HTERT RPE-1 (cell line): ENCODE results near the gene PKP4.
"Not testable (repeated sequence)": the region's sequence is repeated elsewhere in the genome, so short reads cannot be mapped to it uniquely, and the experiment has no call there.

Experiments
- in situ Hi-C: fragments of 300-500 bp; cut with MboI; formaldehyde crosslinking; loops from 4 replicates; pipeline ENCODE4 v1.14.3; 2020; ENCODE audit warnings: low sequenced_read_pairs

PKP4 gene

DNA sequence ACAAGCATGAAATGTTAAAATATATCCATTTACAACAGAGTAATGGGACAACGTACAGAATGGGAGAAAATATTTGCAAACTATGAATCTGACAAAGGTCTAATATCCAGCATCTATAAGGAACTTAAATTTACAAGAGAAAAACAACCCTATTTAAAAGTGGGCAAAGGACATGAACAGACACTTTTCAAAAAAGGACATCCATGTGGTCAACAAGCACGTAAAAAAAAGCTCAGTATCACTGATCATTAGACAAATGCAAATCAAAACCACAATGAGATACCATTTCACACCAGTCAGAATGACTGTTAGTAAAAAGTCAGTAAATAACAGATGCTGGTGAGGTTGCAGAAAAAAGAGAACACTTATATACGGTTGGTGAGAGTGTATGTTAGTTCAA, 16.1 kb downstream of the PKP4 start:
- in situ Hi-C loops: not testable (repeated sequence)

DNA sequence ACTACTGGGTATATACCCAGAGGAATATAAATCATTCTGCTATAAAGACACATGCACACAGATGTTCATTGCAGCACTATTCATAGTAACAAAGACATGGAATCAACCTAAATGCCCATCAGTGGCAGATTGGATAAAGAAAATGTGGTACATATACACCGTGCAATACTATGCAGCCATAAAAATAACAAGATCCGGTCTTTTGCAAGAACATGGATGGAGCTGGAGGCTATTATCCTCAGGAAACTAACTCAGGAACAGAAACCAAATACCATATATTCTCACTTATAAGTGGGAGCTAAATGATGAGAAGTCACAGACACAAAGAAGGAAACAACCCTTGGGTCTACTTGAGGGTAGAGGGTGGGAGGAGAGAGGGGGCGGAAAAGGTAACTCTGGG, 16.5 kb downstream of the PKP4 start:
- in situ Hi-C loops: not testable (repeated sequence)

DNA sequence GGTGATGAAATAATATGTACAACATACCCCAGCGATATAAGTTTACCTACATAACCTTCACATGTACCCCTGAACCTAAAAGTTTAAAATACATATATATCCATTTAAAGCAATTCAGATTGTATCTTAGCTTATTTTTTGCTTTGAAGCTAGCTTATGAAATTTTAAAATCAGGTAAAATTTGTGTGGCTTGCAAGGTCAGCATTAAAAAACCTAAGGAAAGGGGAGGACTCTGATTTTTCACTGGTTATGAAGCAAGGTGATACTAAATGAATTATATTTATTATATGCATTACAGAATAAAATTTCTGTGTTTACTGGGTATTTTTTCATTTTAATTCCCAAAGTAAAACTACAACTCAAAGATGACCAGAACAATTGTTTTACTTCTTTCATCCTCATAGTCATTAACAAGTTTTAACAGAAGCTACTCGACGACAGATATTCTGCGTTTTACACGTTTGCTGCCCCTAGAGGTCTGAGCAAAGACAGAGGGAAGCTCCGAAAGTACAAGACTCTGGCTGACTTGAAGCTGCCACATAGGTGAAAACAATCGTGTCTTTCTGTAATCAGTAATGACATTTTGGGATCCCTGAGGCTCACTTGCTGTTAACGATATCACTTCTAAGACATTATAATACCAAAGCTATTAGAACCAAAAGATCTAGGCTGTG, 17.1 kb downstream of the PKP4 start:
- in situ Hi-C loops: no loop called here

DNA sequence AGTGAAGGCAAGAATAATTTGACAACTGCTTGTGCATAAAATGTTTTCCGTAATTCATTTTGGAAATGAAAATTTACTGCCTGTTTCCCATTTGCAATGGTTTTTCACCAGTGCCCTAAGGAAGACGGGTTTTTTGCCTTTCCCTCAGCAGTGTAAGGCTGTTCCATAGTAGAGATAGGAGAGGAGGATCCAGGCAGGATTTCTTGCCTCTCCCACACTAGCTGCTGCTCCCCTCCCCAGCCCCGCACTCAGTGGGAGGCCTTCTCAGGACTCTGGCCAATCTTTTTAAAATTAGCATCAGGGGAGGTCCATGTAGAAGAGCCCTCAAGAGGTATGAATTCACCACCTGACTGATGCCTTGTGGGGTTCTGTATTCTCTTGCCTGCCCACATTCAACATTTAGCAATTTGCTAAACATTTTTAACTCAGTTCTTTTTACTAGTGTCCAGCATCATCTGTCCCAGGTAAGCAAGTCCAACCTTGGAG, 17.8 kb downstream of the PKP4 start:
- in situ Hi-C loops: not testable (repeated sequence)

DNA sequence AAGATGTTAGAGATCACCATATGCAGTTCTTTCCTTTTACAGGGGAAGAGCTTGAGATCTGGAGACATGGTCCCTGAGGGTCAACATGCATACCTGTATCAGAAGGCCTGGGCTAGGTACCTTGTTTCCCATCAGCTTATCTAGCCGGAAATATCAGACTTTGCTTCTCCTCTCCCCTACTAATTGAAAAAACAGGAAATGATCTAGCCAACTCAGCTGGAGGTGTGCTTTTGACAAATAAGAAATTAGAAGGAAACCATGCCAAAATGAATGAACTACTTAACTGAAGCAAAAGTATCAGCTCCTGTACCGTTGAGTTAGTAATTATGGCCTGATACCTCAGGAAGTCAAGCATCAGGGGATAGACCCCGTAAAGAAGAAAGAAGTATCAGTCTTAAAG, 20.4 kb downstream of the PKP4 start:
- in situ Hi-C loops: no loop called here

DNA sequence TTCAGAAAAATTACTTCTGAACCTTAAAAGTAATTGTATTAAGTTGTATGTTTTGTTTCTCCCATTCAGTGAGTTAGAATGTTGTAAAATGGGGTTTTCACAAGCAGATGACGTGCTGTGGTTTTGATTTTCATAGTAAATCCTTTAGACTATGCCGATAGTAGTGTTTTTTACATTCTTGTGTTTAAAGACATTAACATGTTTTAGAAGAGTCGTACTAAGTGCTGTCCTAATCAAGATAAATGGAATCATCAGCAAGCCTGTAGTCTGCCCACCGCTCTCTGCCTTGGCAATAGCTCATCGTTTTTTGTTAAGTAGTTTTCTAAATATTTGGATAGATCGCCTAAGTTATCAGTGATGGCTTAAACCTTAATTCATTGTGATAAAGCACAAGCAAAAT, 21.5 kb downstream of the PKP4 start:
- in situ Hi-C loops: no loop called here

DNA sequence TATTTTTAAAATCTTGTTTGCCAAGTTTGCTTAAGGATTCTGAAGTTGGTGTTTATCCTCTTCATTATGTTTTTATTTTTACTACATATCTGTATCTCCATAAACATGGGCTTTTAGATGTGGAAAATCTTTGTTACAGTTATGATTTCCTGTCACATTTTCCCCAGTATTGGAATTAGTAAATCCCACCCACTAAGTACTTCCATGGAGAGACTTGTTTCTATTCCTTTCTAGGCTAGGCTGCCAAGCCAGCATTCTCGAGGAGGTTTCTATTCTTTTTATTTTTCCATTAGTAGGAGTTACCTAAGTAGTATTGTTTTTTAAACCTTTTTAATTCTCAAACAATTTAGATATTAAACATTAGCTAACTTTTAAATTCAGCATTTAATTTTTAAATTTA, 22.1 kb downstream of the PKP4 start:
- in situ Hi-C loops: no loop called here

DNA sequence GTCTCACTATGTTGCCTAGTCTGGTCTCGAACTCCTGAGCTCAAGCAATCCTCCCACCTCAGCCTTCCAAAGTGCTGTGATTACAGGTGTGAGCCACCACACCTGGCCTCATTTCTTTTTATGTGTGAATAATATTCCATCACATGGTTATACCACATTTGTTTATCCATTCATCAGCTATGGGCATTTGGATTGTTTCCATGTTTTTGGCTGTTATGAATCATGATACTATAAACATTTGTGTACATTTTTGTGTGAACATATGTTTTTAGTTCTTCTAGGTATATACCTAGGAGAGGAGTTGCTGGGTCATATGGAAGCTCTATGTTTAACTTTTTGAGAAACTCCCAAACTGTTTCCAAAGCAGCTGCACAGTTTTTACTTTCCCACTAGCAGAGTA, 24.4 kb downstream of the PKP4 start:
- in situ Hi-C loops: no loop called here

DNA sequence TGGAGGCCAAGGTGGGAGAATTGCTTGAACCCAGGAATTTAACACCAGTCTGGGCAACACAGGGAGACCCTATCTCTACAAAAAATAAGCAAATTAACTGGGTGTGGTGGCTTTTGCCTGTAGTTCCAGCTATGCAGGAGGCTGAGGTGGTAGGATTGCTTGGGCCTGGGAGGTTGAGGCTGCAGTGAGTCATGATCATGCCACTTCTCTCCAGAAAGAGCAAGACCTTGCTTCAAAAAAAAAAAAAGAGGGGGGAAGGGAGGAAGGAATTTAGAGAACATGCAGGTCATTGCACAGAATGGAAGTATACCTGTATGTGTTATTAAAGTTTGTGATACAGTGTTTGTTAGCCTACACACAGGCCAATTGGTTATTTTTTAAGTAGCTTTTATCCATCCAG, 25.8 kb downstream of the PKP4 start:
- in situ Hi-C loops: no loop called here

DNA sequence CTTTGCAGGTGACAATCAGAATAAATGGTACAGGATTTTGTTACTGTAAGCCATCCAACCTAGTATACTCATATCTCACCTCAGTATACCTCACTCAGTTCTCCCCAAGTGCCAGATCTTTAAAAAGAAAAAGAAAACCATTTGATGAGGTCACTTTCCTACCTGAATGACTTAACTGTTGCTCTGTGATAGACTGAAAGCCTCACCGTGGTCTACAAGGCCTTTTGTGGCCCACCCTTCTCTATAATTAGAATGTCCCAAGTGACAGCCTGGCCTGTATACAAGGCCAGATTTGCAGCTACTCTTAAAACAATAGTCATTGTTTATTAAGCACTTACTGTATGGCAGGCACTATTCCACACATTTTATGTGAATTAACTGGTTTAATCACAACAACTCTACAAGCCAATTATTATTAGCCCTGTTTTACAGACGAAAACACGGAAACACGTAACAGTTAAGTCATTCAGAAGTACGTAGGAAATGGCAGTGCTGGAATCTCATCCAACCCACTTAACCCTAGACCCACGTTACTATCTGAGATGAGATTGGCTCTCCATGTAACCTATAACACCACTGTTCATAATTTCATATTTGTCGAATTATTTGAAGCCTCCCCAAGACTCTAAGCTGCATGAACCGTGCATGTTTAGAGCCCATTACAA, 28.3 kb downstream of the PKP4 start:
- in situ Hi-C loops: no loop called here

DNA sequence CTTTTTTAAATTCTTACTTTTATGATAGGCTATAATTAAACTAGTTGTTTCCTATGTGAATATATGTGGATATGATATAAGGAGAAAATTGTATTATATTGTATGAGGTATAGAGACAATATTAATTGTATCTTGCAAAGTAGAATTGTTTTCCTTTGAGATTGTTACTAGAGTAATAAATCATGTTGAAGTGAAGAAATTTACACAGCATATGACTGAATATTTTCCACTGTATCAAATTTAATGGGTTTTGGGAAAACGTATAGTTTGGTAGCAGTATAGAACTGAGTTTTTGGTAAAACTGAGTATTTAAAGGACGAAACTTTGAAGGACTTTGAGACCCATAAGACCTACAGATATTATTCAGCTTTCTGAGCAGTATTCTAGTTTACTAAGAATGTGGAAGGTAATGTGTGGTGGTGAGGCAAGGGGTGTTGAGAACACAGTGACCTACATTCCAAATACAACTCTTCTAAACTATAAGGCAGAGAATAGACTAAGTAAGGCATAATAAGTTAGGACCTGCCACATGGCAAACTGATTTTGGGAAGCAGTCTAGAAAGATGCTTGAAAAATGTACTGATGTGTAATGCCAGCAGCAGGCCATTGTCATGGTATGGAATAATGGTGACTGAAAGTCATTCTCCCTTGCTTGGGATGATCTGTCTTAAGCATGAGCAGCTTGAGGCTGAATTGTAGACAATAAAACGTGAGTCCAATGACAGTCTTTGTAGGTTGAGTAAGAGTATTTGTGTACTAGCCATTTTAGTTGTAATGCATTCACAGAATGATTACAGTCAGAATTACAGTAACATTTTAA, 29.6 kb downstream of the PKP4 start:
- in situ Hi-C loops: no loop called here

DNA sequence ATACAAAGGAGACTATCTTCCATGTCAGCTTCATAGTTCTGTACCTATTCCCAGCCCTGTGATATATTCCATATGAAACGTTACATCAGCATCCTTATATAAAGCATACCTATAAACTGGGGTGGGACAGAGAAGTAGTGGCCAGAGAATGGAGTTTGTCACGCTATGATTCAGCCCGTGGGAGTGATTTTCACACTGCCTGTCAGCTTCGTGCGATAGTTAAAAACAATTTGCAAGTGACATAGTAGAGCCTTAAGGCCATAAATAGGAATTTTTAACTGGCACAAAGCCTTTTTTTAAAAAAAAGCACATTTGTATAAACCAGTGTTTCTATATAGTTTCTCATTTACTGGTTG, 30.2 kb downstream of the PKP4 start:
- in situ Hi-C loops: no loop called here

DNA sequence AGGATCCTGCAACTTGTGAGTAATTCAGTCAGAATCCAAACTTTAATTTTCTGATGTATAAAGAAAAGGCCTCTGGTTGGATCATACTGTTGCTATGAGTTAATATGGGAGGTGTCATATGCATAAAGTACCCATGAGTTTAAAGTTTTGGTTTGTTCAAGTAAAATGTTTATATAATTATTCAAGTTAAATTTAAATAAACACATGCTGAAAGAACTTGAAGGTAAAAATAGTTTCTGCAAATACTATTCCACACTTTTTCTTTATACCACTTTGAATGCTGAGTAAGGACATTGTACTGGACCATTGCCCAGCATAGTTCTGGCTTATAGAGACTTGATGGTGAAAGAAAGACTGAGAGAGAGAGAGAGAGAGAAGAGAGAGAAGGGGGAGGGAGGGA, 30.7 kb downstream of the PKP4 start:
- in situ Hi-C loops: no loop called here

DNA sequence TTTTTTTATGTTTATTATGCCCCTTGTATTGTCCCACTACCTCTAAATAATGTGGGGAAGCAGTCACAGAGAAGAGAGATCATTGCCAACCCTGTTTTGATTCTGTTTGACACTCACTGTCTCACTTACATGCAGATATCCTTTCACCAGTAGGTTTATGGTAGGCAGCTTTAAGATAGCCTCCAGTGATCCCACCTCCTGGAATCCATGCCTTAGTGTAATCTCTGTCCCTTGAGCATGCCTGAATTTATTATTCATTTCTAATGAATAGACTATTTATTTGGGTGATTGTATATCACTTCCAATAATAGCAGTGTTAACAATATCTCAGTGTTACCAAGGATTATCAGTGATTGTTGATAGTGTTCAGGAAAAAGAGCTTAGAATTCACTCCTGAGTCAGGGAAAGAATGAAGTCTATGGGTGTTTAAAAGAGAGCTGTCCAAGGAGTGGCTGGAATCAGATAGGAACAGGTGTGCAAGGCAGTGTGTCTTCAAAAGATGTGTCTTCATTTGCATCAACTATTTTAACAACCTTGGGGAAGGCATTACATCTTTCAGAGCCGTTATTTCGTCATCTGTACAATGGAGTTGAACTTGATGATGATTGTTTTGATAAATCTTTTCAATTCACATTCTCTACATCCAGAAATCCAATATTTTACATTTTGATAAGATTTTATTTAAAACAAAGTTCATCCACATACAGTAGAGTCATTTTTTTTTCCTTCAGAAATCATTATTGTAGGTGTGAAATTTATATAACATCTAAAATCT, 31.9 kb downstream of the PKP4 start:
- in situ Hi-C loops: no loop called here

DNA sequence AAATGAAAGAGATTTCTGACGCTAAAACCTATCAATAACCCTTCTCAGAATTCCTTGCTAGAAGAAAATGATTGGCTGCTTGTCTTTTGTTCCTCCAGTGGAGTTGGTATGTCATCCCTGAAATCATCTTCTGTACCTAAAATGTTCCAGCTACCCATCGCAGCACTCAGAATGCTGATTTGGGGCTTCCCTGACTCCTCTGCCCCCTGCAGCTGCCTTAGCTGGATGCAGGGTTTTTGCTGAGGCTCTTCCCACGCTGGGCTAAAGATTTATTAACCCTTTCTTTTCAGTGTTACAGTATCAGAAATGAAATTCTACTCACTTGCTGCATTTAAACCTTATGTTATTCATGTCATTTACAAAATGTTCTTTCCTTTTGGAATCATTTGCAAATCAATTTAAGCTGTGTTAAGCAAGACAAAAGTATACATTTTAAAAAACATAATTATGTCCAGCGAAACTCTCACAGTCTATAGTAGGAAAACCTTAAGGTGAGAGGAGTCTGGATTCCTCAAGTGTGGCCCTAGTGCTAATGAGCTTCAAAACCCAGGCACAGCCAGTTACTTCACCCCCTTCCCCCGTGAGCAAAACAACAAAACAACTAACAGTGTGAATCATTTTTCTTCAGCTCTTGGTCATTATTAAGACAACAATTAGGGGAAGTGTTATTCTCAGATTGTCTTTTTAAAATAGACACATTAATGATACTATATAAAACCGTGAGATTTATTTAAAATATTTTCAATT, 32.8 kb downstream of the PKP4 start:
- in situ Hi-C loops: no loop called here

DNA sequence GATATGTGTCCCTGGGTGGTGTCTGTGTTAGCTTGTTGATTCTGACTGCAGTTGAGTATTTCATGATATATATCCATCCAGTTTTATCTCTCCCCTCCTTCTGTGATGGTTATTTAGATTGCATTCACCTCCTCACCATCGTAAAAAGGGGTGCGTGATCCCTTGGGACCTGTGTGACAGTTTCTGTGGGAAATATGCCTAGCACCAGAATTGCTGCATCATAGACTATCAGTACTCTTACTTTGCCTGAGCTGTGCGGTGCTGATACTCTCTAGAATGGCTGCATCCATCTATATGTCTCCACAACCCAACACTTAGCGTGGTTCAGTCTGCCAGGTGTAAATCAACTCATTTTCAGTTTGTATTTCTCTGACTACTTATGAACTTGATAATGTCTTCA, 34.3 kb downstream of the PKP4 start:
- in situ Hi-C loops: no loop called here

DNA sequence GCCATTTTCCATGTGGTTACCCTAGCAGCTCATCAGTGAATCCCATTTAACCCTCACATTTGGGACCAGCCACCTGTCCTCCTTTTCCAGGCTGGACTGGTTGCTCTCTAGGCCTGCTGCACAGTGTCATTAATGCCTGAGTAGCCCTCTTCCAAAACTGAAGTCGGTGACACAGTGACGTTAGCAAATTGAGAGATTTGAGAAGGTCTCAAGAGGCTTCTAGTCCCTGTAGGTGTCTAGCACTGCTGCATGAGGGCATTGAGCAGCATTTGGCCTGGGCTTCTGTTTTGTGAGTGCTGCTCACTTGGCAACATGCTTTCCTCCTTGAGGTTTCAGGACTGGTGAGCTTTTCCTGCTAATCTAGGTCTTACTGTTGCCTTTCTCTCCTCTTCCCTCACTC, 36.7 kb downstream of the PKP4 start:
- in situ Hi-C loops: no loop called here

DNA sequence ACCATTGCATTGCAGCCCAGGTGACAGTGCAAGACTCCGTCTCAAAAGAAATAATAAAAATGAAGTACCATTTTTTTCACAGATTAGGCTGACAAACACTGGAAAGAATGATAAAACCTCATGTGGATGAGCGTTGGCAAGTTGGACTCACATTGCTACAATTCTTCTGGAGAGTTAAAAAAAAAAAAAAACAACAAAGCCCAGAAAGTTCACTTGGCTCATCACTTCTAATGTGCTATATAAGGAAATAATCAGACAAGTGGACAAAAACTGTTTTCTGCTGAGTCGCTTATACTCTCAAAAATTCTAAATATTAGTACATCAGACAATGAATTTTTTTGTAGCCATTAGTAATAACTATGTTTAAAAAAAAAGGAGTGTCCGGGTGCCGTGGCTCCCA, 38.4 kb downstream of the PKP4 start:
- in situ Hi-C loops: no loop called here

DNA sequence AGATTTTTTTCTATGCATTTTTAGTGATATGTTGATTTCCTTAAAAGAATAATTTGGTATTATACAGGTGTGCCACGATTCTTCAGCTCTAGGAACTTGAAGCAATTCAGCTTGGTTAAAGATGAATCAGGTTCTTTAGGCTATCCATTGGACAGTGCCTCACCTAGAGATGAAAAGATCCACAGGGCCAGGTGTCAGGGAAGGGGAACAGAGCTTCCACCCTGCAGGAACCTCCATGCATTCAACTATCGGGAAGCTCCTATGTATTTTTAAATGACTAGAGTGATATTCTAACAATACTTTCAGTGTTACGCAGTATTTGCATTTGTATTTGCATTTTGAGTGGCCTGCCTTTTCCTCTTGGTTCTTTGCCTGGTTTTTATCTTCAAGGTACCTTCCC, 40.2 kb downstream of the PKP4 start:
- in situ Hi-C loops: no loop called here

DNA sequence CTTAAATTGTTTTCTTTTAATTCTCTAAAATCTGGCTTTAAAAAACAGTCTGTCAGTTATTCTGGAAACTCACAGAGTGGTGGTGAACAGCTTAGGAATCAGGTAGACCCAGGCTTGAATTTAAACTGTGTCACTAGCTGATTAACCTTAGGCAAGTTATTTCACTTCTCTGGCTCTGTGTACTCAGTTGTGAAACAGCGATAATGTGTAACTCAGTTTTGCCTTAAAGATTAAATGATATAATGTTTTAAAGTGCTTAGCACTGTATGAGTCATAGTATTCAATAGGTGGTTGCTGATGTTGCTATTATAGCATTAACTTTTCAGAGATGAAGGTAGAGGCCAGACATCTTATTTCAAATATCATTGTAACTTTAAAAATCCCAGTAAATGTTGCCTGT, 40.7 kb downstream of the PKP4 start:
- in situ Hi-C loops: no loop called here
